ENCODE measurements around the gene SLC46A2. TPM values are rescaled to one million over a fixed set of nuclear protein-coding genes. Genes with fewer than 3 reads are reported as not detected.

SLC46A2 gene
- total and polyA plus RNA-seq, 2 of the 13 experiments (the other 11 are each of a cell fraction or from before 2014, with no cell fraction given), result not detected

DNA sequence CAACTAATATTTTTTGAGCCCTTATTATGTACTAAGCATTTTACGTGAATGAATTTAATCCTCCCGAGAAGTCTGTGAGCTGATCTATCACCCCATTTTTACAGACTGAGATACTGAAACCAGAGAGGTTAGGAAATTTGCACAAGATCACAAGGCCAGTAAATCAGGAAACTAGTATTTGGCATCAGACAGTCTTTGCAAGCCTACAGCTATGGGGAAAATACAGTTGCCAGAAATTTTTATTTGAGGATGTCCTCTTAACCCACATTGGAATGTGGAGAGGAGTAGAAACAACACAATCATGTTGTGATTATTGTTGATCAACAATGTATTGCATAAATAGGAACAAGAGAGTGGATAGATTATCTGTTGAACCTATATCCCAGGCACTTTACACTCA is 2.3 kb upstream of the SLC46A2 start:
- intact Hi-C loops (cut with micrococcal nuclease; ENCODE audit: unreplicated experiment), result no loop called here
- no peak for ATAC-seq
- FAIRE-seq, result no peak

DNA sequence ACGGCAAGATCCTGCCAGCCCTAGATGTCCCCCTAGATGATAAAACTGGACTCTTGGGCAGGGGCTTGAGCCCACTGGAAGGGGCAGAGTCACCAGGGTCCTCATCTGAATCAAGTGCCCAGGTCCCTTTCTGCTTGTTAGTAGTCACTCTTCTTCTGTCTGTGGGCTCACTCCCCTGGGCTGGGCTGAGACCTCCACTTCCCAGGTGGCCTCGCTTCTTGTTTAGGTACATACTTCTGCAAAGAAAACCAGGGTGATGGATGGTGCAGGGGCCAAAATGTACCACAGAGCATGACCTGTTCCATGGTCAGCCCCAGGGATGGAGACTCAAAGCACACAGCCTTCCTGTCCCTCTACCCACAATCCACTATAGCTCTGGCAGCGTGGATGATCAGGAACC is 845 bp upstream of the SLC46A2 start:
- Histone ChIP-seq H4K20me1 (ENCODE audit: insufficient read depth, low read length) (no peaks in the 10 kb centered on the region), H3K9me3 (ENCODE audit: low read length) (no peaks in the 10 kb centered on the region), H3K4me1 (ENCODE audit: insufficient read depth, low read length) (no peaks in the 10 kb centered on the region), H2AFZ (ENCODE audit: low read length) (no peak overlapping the region), H3K4me2 (ENCODE audit: low read depth, low read length) (no peak overlapping the region), H3K4me3 (replicated peaks in 1 of 3; ENCODE audit: insufficient read depth in 1 of 3, low read depth in 2 of 3, low read length in 3 of 3) (no peak overlapping the region), H3K27me3 (ENCODE audit: control insufficient read depth in 1 of 2, insufficient read depth in 2 of 2, low read length in 2 of 2) (peaks cover 0 to 8% of the 10 kb centered on the region in 2 experiments; a peak in 1 of 5 replicates), H3K27ac (ENCODE audit: extremely low read length, insufficient read depth, low read length) (no peak overlapping the region), H3K79me2 (ENCODE audit: insufficient read depth, low read length) (no peaks in the 10 kb centered on the region), H3K9ac (ENCODE audit: insufficient read depth, low read depth, low read length) (no peak overlapping the region), H3K36me3 (replicated peaks in 1 of 2; ENCODE audit: control insufficient read depth in 1 of 2, insufficient read depth in 2 of 2, low read length in 2 of 2) (no peaks in the 10 kb centered on the region)
- no peak for ATAC-seq
- POLR2A ChIA-PET, result no interaction called here
- DNase-seq (ENCODE audit: low spot score), result no peak
- intact Hi-C loops (cut with micrococcal nuclease; ENCODE audit: unreplicated experiment), result no loop called here
- in situ Hi-C loops (cut with HindIII; ENCODE audit: extremely low pct_ligation_motif_present, low pct_unique_long_range_greater_than_20kb), result loop anchor here (5.0 kb wide), 1 partner anchor 44 kb away; no protein-coding TSS in a partner anchor
- WGBS (ENCODE audit: low lambda C conversion rate), result 69% methylated on average over 2 of the region's 3 CpGs
- CTCF ChIA-PET (ENCODE audit: low intra/inter-chr PET ratio, low total read pairs), result no interaction called here
- BruUV-seq (replicated peaks), result no TSS peak
- no peak for TF ChIP-seq ZNF562 (CRISPR knock-in tag; IDR thresholded peaks at IDR 0.05; ENCODE audit: borderline replicate concordance)
- TF ChIP-seq ELF1 (CRISPR knock-in tag; IDR thresholded peaks at IDR 0.05), result no peak
- TF ChIP-seq RFXAP (CRISPR knock-in tag; IDR thresholded peaks at IDR 0.05; ENCODE audit: borderline replicate concordance), result no peak
- TF ChIP-seq ATAD3A (CRISPR knock-in tag; IDR thresholded peaks at IDR 0.05), result no peak
- TF ChIP-seq SP5 (CRISPR knock-in tag; IDR thresholded peaks at IDR 0.05; ENCODE audit: borderline replicate concordance, low read depth), result no peak
- no peak for TF ChIP-seq ZNF234 (CRISPR knock-in tag; conservative IDR thresholded peaks at IDR 0.05)
- TF ChIP-seq ZNF616 (CRISPR knock-in tag; IDR thresholded peaks at IDR 0.05; ENCODE audit: low read depth), result no peak
- TF ChIP-seq TEAD3 (CRISPR knock-in tag; optimal IDR thresholded peaks at IDR 0.05; ENCODE audit: borderline replicate concordance), result no peak
- TF ChIP-seq, protein P1, sequence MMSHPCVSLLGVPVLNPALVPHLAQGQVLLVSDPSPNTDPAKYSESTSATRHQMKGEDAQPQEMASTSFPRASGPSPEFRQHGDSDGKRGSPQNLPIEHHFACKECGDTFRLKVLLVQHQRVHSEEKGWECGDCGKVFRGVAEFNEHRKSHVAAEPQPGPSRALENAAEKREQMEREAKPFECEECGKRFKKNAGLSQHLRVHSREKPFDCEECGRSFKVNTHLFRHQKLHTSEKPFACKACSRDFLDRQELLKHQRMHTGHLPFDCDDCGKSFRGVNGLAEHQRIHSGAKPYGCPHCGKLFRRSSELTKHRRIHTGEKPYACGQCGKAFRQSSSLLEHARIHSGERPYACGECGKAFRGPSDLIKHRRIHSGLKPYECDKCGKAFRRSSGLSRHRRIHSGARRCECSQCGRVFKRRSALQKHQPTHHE (CRISPR knock-in tag; IDR thresholded peaks at IDR 0.05; ENCODE audit: borderline replicate concordance), result no peak
- no peak for TF ChIP-seq ZNF17 (CRISPR knock-in tag; IDR thresholded peaks at IDR 0.05)
- TF ChIP-seq, protein P2, sequence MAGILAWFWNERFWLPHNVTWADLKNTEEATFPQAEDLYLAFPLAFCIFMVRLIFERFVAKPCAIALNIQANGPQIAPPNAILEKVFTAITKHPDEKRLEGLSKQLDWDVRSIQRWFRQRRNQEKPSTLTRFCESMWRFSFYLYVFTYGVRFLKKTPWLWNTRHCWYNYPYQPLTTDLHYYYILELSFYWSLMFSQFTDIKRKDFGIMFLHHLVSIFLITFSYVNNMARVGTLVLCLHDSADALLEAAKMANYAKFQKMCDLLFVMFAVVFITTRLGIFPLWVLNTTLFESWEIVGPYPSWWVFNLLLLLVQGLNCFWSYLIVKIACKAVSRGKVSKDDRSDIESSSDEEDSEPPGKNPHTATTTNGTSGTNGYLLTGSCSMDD (CRISPR knock-in tag; IDR thresholded peaks at IDR 0.05), result no peak
- TF ChIP-seq, protein P3, sequence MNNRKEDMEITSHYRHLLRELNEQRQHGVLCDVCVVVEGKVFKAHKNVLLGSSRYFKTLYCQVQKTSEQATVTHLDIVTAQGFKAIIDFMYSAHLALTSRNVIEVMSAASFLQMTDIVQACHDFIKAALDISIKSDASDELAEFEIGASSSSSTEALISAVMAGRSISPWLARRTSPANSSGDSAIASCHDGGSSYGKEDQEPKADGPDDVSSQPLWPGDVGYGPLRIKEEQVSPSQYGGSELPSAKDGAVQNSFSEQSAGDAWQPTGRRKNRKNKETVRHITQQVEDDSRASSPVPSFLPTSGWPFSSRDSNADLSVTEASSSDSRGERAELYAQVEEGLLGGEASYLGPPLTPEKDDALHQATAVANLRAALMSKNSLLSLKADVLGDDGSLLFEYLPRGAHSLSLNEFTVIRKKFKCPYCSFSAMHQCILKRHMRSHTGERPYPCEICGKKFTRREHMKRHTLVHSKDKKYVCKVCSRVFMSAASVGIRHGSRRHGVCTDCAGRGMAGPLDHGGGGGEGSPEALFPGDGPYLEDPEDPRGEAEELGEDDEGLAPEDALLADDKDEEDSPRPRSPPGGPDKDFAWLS (CRISPR knock-in tag; IDR thresholded peaks at IDR 0.05; ENCODE audit: borderline replicate concordance), result no peak
- TF ChIP-seq, protein P4, sequence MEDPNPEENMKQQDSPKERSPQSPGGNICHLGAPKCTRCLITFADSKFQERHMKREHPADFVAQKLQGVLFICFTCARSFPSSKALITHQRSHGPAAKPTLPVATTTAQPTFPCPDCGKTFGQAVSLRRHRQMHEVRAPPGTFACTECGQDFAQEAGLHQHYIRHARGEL (CRISPR knock-in tag; IDR thresholded peaks at IDR 0.05), result no peak
- TF ChIP-seq ZNF33B (CRISPR knock-in tag; IDR thresholded peaks at IDR 0.05), result no peak
- no peak for TF ChIP-seq PAX8 (CRISPR knock-in tag; IDR thresholded peaks at IDR 0.05; ENCODE audit: borderline replicate concordance)
- FAIRE-seq, result no peak

More for the DNA sequence above, 2.3 kb upstream of the SLC46A2 start:
- no peak for DNase-seq (ENCODE audit: low spot score)
- no peak overlapping the region for H2AFZ ChIP-seq (ENCODE audit: low read length)
- H3K36me3 ChIP-seq (replicated peaks in 1 of 2; ENCODE audit: control insufficient read depth in 1 of 2, insufficient read depth in 2 of 2, low read length in 2 of 2), result no peaks in the 10 kb centered on the region
- peaks cover 0 to 8% of the 10 kb centered on the region in 2 experiments; a peak in 1 of 5 replicates for H3K27me3 ChIP-seq (ENCODE audit: control insufficient read depth in 1 of 2, insufficient read depth in 2 of 2, low read length in 2 of 2)
- no TSS peak for BruUV-seq (replicated peaks)
- H3K27ac ChIP-seq (ENCODE audit: extremely low read length, insufficient read depth, low read length), result no peak overlapping the region
- H3K4me2 ChIP-seq (ENCODE audit: low read depth, low read length), result no peak overlapping the region
- H3K4me1 ChIP-seq (ENCODE audit: insufficient read depth, low read length), result 0 out of 2 replicates have a peak, but pooled peaks cover under 1% of the 10 kb centered on the region
- H4K20me1 ChIP-seq (ENCODE audit: insufficient read depth, low read length), result no peaks in the 10 kb centered on the region
- no peaks in the 10 kb centered on the region for H3K79me2 ChIP-seq (ENCODE audit: insufficient read depth, low read length)
- TF ChIP-seq ZNF780A (CRISPR knock-in tag; IDR thresholded peaks at IDR 0.05), result no peak
- no peaks in the 10 kb centered on the region for H3K9me3 ChIP-seq (ENCODE audit: low read length)
- CTCF ChIA-PET (ENCODE audit: low intra/inter-chr PET ratio, low total read pairs), result no interaction called here
- H3K4me3 ChIP-seq (replicated peaks in 1 of 3; ENCODE audit: insufficient read depth in 1 of 3, low read depth in 2 of 3, low read length in 3 of 3), result no peak overlapping the region
- whole genome bisulfite sequencing (ENCODE audit: low lambda C conversion rate), result 38% methylated on average over 2 of the region's 2 CpGs
- POLR2A ChIA-PET, result no interaction called here
- in situ Hi-C loops (cut with HindIII; ENCODE audit: extremely low pct_ligation_motif_present, low pct_unique_long_range_greater_than_20kb), result loop anchor here (5.0 kb wide), 1 partner anchor 46 kb away; no protein-coding TSS in a partner anchor
- no peak overlapping the region for H3K9ac ChIP-seq (ENCODE audit: insufficient read depth, low read depth, low read length)
